ENCODE measurements around the gene DNAH10. TPM values are rescaled to one million over a fixed set of nuclear protein-coding genes. Genes with fewer than 3 reads are reported as not detected.

DNAH10 gene
- total and polyA plus RNA-seq, 2 of the 4 experiments (the other 2 are of a cell fraction) = 0.18 to 0.22 TPM

- Histone ChIP-seq H3K4me3 (ENCODE audit: insufficient read depth, low read depth, low read length) (no peak overlapping the region), H3K18ac (ENCODE audit: low read depth, low read length) (no peak overlapping the region), H4K8ac (ENCODE audit: low read depth in 2 of 2, low read length in 2 of 2) (no peak overlapping the region), H2AFZ (replicated peaks; ENCODE audit: low read length, poor library complexity) (no peak overlapping the region), H3K14ac (replicated peaks; ENCODE audit: low read depth, low read length) (no peak overlapping the region), H2BK120ac (ENCODE audit: low read depth, low read length) (no peak overlapping the region), H3K23ac (ENCODE audit: low read depth, low read length) (no peak overlapping the region), H3K4ac (ENCODE audit: low read depth, low read length) (no peak overlapping the region), H3K4me2 (ENCODE audit: low read depth, low read length) (no peak overlapping the region), H4K91ac (ENCODE audit: insufficient read depth, low read depth, low read length) (no peak overlapping the region), H3K27me3 (ENCODE audit: control insufficient read depth, insufficient read depth, low read length) (peaks cover 17% of the 10 kb centered on the region), H3K9me1 (ENCODE audit: insufficient read depth, low read length) (no peaks in the 10 kb centered on the region), H2AK5ac (ENCODE audit: low read depth, low read length) (no peak overlapping the region), H3K79me1 (ENCODE audit: low read depth in 1 of 2, low read length in 2 of 2) (no peaks in the 10 kb centered on the region), H2AK9ac (replicated peaks; ENCODE audit: low read depth, low read length, poor library complexity) (no peak overlapping the region), H2BK15ac (ENCODE audit: low read depth, low read length) (no peak overlapping the region), H2BK5ac (ENCODE audit: low read depth, low read length, poor library complexity, severe bottlenecking) (no peak overlapping the region), H3K9ac (ENCODE audit: low read depth, low read length) (no peak overlapping the region), H3K4me1 (ENCODE audit: control insufficient read depth, insufficient read depth, low read length) (no peaks in the 10 kb centered on the region), H3K56ac (ENCODE audit: extremely low read depth, insufficient read depth, low read length) (no peak overlapping the region), H2BK20ac (ENCODE audit: low read depth, low read length) (no peak overlapping the region), H3K36me3 (ENCODE audit: control insufficient read depth, insufficient read depth, low read length) (no peaks in the 10 kb centered on the region), H4K20me1 (ENCODE audit: insufficient read depth, low read length) (no peaks in the 10 kb centered on the region), H3K27ac (ENCODE audit: insufficient read depth, low read length) (no peak overlapping the region), H3K9me3 (ENCODE audit: control insufficient read depth, insufficient read depth, low read length) (no peaks in the 10 kb centered on the region), H4K5ac (ENCODE audit: low read depth, low read length) (no peak overlapping the region)
- ATAC-seq (ENCODE audit: low read depth) (no peak), DNase-seq (no peak)
- no CpG with 5 or more reads among the region's 2 CpGs for WGBS, 2 experiments (ENCODE audit: extremely low coverage in 2 of 2, insufficient read length in 1 of 2)
- ChIA-PET POLR2A (ENCODE audit: unreplicated experiment) (no interaction called here), CTCF (no interaction called here)
- dilution Hi-C loops (cut with HindIII; ENCODE audit: low sequenced_read_pairs, unreplicated experiment) (no loop called here), in situ Hi-C loops (cut with MboI; ENCODE audit: low sequenced_read_pairs) (no loop called here), intact Hi-C loops (cut with micrococcal nuclease) (no loop called here)
- TF ChIP-seq RAD21 (IDR thresholded peaks at IDR 0.05; ENCODE audit: low read length) (no peak), RFX5 (IDR thresholded peaks at IDR 0.05; ENCODE audit: low read depth, low read length) (no peak), CHD1 (IDR thresholded peaks at IDR 0.05; ENCODE audit: low read depth, low read length) (no peak), BHLHE40 (IDR thresholded peaks at IDR 0.05; ENCODE audit: low read depth, low read length) (no peak), USF2 (IDR thresholded peaks at IDR 0.05; ENCODE audit: low read depth, low read length) (no peak), NFE2L2 (IDR thresholded peaks at IDR 0.05; ENCODE audit: low read depth, low read length) (no peak), POLR2A (IDR thresholded peaks at IDR 0.05; ENCODE audit: low read depth, low read length) (no peak), MXI1 (IDR thresholded peaks at IDR 0.05; ENCODE audit: borderline replicate concordance, low read depth, low read length) (no peak), MAFK (IDR thresholded peaks at IDR 0.05; ENCODE audit: low read depth, low read length) (no peak), SMC3 (IDR thresholded peaks at IDR 0.05; ENCODE audit: low read depth, low read length) (no peak), CEBPB (IDR thresholded peaks at IDR 0.05; ENCODE audit: low read depth, low read length) (no peak), RCOR1 (IDR thresholded peaks at IDR 0.05; ENCODE audit: insufficient replicate concordance, low read length) (no peak), CTCF (conservative IDR thresholded peaks at IDR 0.05; ENCODE audit: low read depth, low read length) (no peak), ELK1 (IDR thresholded peaks at IDR 0.05; ENCODE audit: borderline replicate concordance, low read depth, low read length) (no peak)
- BruUV-seq (replicated peaks) = no TSS peak
Measured at GRCh38 chr12:123847019-123847418, 84.9 kb downstream of the DNAH10 start.
